ENCODE data around the gene PLEKHG1.

The PLEKHG1 gene

GRCh38 chr6:150587637-150588036 lies 12.0 kb upstream of the PLEKHG1 start:
- no peak for DNase-seq (ENCODE audit: low read depth)

GRCh38 chr6:150588888-150589499 lies 10.7 kb upstream of the PLEKHG1 start:
- no peak overlapping the region for H3K4me3 ChIP-seq (ENCODE audit: low read depth, low read length)
- DNase-seq (ENCODE audit: low read depth), result no peak

More at GRCh38 chr6:150587637-150588036, 12.0 kb upstream of the PLEKHG1 start:
- H3K4me3 ChIP-seq (ENCODE audit: low read depth, low read length), result no peak overlapping the region

- no peak overlapping the region for H3K4me3 ChIP-seq (ENCODE audit: low read depth, low read length)
- no peak for DNase-seq (ENCODE audit: low read depth)
These were observed 9.8 kb upstream of the PLEKHG1 start for GRCh38 chr6:150589852-150590251.

- no peak for DNase-seq (ENCODE audit: low read depth)
- H3K4me3 ChIP-seq (ENCODE audit: low read depth, low read length), result no peak overlapping the region
These were observed 9.2 kb upstream of the PLEKHG1 start for GRCh38 chr6:150590446-150590845.

GRCh38 chr6:150592377-150592995 lies 7.2 kb upstream of the PLEKHG1 start:
- DNase-seq (ENCODE audit: low read depth), result no peak
- no peak overlapping the region for H3K4me3 ChIP-seq (ENCODE audit: low read depth, low read length)

GRCh38 chr6:150593119-150593518 lies 6.6 kb upstream of the PLEKHG1 start:
- no peak for DNase-seq (ENCODE audit: low read depth)
- H3K4me3 ChIP-seq (ENCODE audit: low read depth, low read length), result no peak overlapping the region

- H3K4me3 ChIP-seq (ENCODE audit: low read depth, low read length), result no peak overlapping the region
- no peak for DNase-seq (ENCODE audit: low read depth)
These were observed 3.2 kb upstream of the PLEKHG1 start for GRCh38 chr6:150596439-150596838.

GRCh38 chr6:150598401-150598800 lies 1.3 kb upstream of the PLEKHG1 start:
- no peak for DNase-seq (ENCODE audit: low read depth)
- no peak overlapping the region for H3K4me3 ChIP-seq (ENCODE audit: low read depth, low read length)

GRCh38 chr6:150598858-150599198 lies 857 bp upstream of the PLEKHG1 start:
- H3K4me3 ChIP-seq (ENCODE audit: low read depth, low read length), result no peak overlapping the region
- DNase-seq (ENCODE audit: low read depth), result no peak

- DNase-seq (ENCODE audit: low read depth), result no peak
- peak overlapping the region; percentile 53 for H3K4me3 ChIP-seq (ENCODE audit: low read depth, low read length)
These were observed 270 bp downstream of the PLEKHG1 start for GRCh38 chr6:150600010-150600300.

- peak overlapping the region; percentile 53 for H3K4me3 ChIP-seq (ENCODE audit: low read depth, low read length)
- no peak for DNase-seq (ENCODE audit: low read depth)
These were observed 774 bp downstream of the PLEKHG1 start for GRCh38 chr6:150600301-150601017.

- no peak for DNase-seq (ENCODE audit: low read depth)
- H3K4me3 ChIP-seq (ENCODE audit: low read depth, low read length), result no peak overlapping the region
These were observed 1.8 kb downstream of the PLEKHG1 start for GRCh38 chr6:150601439-150601838.

GRCh38 chr6:150603176-150603575 lies 3.5 kb downstream of the PLEKHG1 start:
- H3K4me3 ChIP-seq (ENCODE audit: low read depth, low read length), result no peak overlapping the region
- DNase-seq (ENCODE audit: low read depth), result no peak

- DNase-seq (ENCODE audit: low read depth), result no peak
- no peak overlapping the region for H3K4me3 ChIP-seq (ENCODE audit: low read depth, low read length)
These were observed 4.8 kb downstream of the PLEKHG1 start for GRCh38 chr6:150604467-150604866.

GRCh38 chr6:150605333-150605732 lies 5.6 kb downstream of the PLEKHG1 start:
- DNase-seq (ENCODE audit: low read depth), result no peak
- H3K4me3 ChIP-seq (ENCODE audit: low read depth, low read length), result no peak overlapping the region

GRCh38 chr6:150606168-150606591 lies 6.5 kb downstream of the PLEKHG1 start:
- no peak for DNase-seq (ENCODE audit: low read depth)
- H3K4me3 ChIP-seq (ENCODE audit: low read depth, low read length), result no peak overlapping the region

GRCh38 chr6:150606647-150607328 lies 7.1 kb downstream of the PLEKHG1 start:
- DNase-seq (ENCODE audit: low read depth), result no peak

GRCh38 chr6:150607329-150607650 lies 7.6 kb downstream of the PLEKHG1 start:
- no peak for DNase-seq (ENCODE audit: low read depth)
- no peak overlapping the region for H3K4me3 ChIP-seq (ENCODE audit: low read depth, low read length)

More at GRCh38 chr6:150606647-150607328, 7.1 kb downstream of the PLEKHG1 start:
- no peak overlapping the region for H3K4me3 ChIP-seq (ENCODE audit: low read depth, low read length)

GRCh38 chr6:150610584-150610983 lies 10.9 kb downstream of the PLEKHG1 start:
- no peak overlapping the region for H3K4me3 ChIP-seq (ENCODE audit: low read depth, low read length)
- DNase-seq (ENCODE audit: low read depth), result no peak

- DNase-seq (ENCODE audit: low read depth), result no peak
- H3K4me3 ChIP-seq (ENCODE audit: low read depth, low read length), result no peak overlapping the region
These were observed 13.6 kb downstream of the PLEKHG1 start for GRCh38 chr6:150613269-150613668.

- no peak for DNase-seq (ENCODE audit: low read depth)
- no peak overlapping the region for H3K4me3 ChIP-seq (ENCODE audit: low read depth, low read length)
These were observed 16.3 kb downstream of the PLEKHG1 start for GRCh38 chr6:150615967-150616366.

Measured in skeletal muscle cell (primary cell).